GM19463 (cell line): Measurements from ENCODE around the gene TMEM86B.

Experiments used
- ATAC-seq: cut with Tn5 transposase; IDR thresholded peaks from one replicate; pipeline ENCODE4 v1.9.1; 2021; ENCODE audit warnings: mild to moderate bottlenecking, moderate library complexity; ENCODE audit not compliant: unreplicated experiment

TMEM86B gene

GRCh38 chr19:55257461-55258420 is 29.2 kb upstream of the TMEM86B start:
- ATAC-seq = no peak

- ATAC-seq = no peak
Measured at GRCh38 chr19:55256562-55257460, 28.2 kb upstream of the TMEM86B start.

- no peak for ATAC-seq
Measured at GRCh38 chr19:55255618-55256423, 27.3 kb upstream of the TMEM86B start.

GRCh38 chr19:55254625-55254977 is 26.0 kb upstream of the TMEM86B start:
- no peak for ATAC-seq

- ATAC-seq = peak; percentile 37
Measured at GRCh38 chr19:55253842-55254624, 25.5 kb upstream of the TMEM86B start.

- no peak for ATAC-seq
Measured at GRCh38 chr19:55252760-55253663, 24.4 kb upstream of the TMEM86B start.

- no peak for ATAC-seq
Measured at GRCh38 chr19:55251341-55252081, 22.9 kb upstream of the TMEM86B start.

GRCh38 chr19:55250262-55251036 is 21.9 kb upstream of the TMEM86B start:
- no peak for ATAC-seq

GRCh38 chr19:55249841-55250240 is 21.3 kb upstream of the TMEM86B start:
- no peak for ATAC-seq

- ATAC-seq = no peak
Measured at GRCh38 chr19:55248704-55249103, 20.1 kb upstream of the TMEM86B start.

GRCh38 chr19:55248166-55248675 is 19.7 kb upstream of the TMEM86B start:
- no peak for ATAC-seq

GRCh38 chr19:55247621-55248099 is 19.1 kb upstream of the TMEM86B start:
- no peak for ATAC-seq

- no peak for ATAC-seq
Measured at GRCh38 chr19:55246462-55247451, 18.2 kb upstream of the TMEM86B start.

GRCh38 chr19:55245236-55245904 is 16.8 kb upstream of the TMEM86B start:
- ATAC-seq = no peak

- no peak for ATAC-seq
Measured at GRCh38 chr19:55244004-55244680, 15.6 kb upstream of the TMEM86B start.
